GM23248 (cell line): ENCODE measurements around the gene HTATIP2. TPM values are rescaled to one million over a fixed set of nuclear protein-coding genes. Genes with fewer than 3 reads are reported as not detected.

Experiments used
- DNase-seq: peaks from one replicate; pipeline ENCODE4 v3.0.0-alpha.2; 2015
- H2AFZ ChIP-seq: fragments of 200-600 bp; sonication (generic); 2 replicates; pipeline ENCODE4 v1.6.1; 2016; ENCODE audit warnings: antibody characterized with exemption
- H3F3A ChIP-seq: fragments of 200-600 bp; sonication (generic); 2 replicates; pipeline ENCODE4 v1.6.1; 2016; ENCODE audit warnings: mild to moderate bottlenecking, antibody characterized with exemption, mixed run types; ENCODE audit not compliant: insufficient read depth
- H3K27ac ChIP-seq: fragments of 200-600 bp; sonication (generic); 2 replicates; pipeline ENCODE4 v1.5.1; 2016; ENCODE audit warnings: mild to moderate bottlenecking
- H3K27me3 ChIP-seq: fragments of 200-600 bp; sonication (generic); replicated peaks from 2 replicates; pipeline ENCODE4 v1.6.1; 2016; ENCODE audit warnings: mild to moderate bottlenecking; ENCODE audit not compliant: insufficient read depth
- H3K36me3 ChIP-seq: fragments of 200-600 bp; sonication (generic); 2 replicates; pipeline ENCODE4 v1.6.1; 2016; ENCODE audit warnings: low read depth, mild to moderate bottlenecking
- H3K4me1 ChIP-seq: fragments of 200-600 bp; sonication (generic); 2 replicates; pipeline ENCODE4 v1.6.1; 2016; ENCODE audit warnings: mild to moderate bottlenecking; ENCODE audit not compliant: insufficient read depth
- H3K4me2 ChIP-seq: fragments of 200-600 bp; sonication (generic); one replicate; pipeline ENCODE4 v1.6.1; 2016; ENCODE audit warnings: mild to moderate bottlenecking; ENCODE audit not compliant: unreplicated experiment
- H3K4me3 ChIP-seq: fragments of 200-600 bp; sonication (generic); 2 replicates; pipeline ENCODE4 v1.5.1; 2016; ENCODE audit warnings: mild to moderate bottlenecking
- H3K79me2 ChIP-seq: fragments of 200-600 bp; sonication (generic); 2 replicates; pipeline ENCODE4 v1.6.1; 2016; ENCODE audit warnings: mild to moderate bottlenecking; ENCODE audit not compliant: insufficient read depth
- H3K9ac ChIP-seq: fragments of 200-600 bp; sonication (generic); 2 replicates; pipeline ENCODE4 v1.6.1; 2016; ENCODE audit warnings: mild to moderate bottlenecking
- H3K9me2 ChIP-seq: fragments of 200-600 bp; sonication (generic); 2 replicates; pipeline ENCODE4 v1.6.1; 2016; ENCODE audit warnings: mixed run types, mild to moderate bottlenecking, moderate library complexity; ENCODE audit not compliant: insufficient read depth
- H3K9me3 ChIP-seq: fragments of 200-600 bp; sonication (generic); one replicate; pipeline ENCODE4 v1.6.1; 2017; ENCODE audit warnings: low read depth
- H4K20me1 ChIP-seq: fragments of 200-600 bp; sonication (generic); 2 replicates; pipeline ENCODE4 v1.6.0; 2016; ENCODE audit not compliant: insufficient read depth
- EZH2 ChIP-seq: fragments of 200-600 bp; sonication (generic); IDR thresholded peaks from 2 replicates; pipeline ENCODE4 v1.6.1; 2018; ENCODE audit warnings: antibody characterized with exemption, mild to moderate bottlenecking; ENCODE audit not compliant: insufficient read depth, poor library complexity, severe bottlenecking
- EZH2phosphoT487 ChIP-seq: fragments of 200-600 bp; sonication (generic); IDR thresholded peaks from 2 replicates; pipeline ENCODE4 v1.6.1; 2018; ENCODE audit warnings: antibody characterized with exemption, moderate library complexity, mild to moderate bottlenecking, low read depth; ENCODE audit not compliant: insufficient read depth
- WGBS, 2 experiments: methylation state at CpG; one replicate each; pipeline ENCODE4 v1.1.6; 2015 to 2017; ENCODE audit warnings: low lambda C conversion rate in 2 of 2, low coverage in 1 of 2; ENCODE audit errors: missing lambda C conversion rate in 2 of 2; 5-methylcytosine and 5-hydroxymethylcytosine counted together
- in situ Hi-C: fragments of 300-500 bp; cut with MboI; formaldehyde crosslinking; loops from 2 replicates; pipeline ENCODE4 v1.15.0; 2020
- polyA plus RNA-seq: library from polyadenylated mRNA; unstranded; fragments of >200 nt; fragmentation: Nextera tagmentation; extraction: Ambion mirVana; gene quantifications from 2 replicates; pipeline ENCODE4 v1.2.1, GENCODE V29; 2016
- total RNA-seq: library from RNA; depleted of rRNA; stranded (reverse); fragments of >200 nt; shearing (Covaris generic); gene quantifications from 2 replicates; pipeline ENCODE4 v1.2.3, GENCODE V29; 2014

Gene HTATIP2
- total and polyA plus RNA-seq, 2 experiments from 2014 or later: 23.2 to 30.7 TPM

GRCh38 chr11:20403059-20403458 lies 39.5 kb downstream of the HTATIP2 start:
- H3K27ac ChIP-seq: no peak overlapping the region
- 95 to 97% methylated on average over 1 of the region's 1 CpG for WGBS, 2 experiments
- H3K9ac ChIP-seq: no peak overlapping the region
- H3K36me3 ChIP-seq: peaks cover 17% of the 10 kb centered on the region
- H3K79me2 ChIP-seq: no peaks in the 10 kb centered on the region
- no peaks in the 10 kb centered on the region for H3K9me3 ChIP-seq
- no peak overlapping the region for H3K4me2 ChIP-seq
- H2AFZ ChIP-seq: no peak overlapping the region
- H3K9me2 ChIP-seq: no peaks in the 10 kb centered on the region
- no peak overlapping the region for H3K4me3 ChIP-seq
- TF ChIP-seq EZH2 (no peak), EZH2phosphoT487 (no peak)
- H3K4me1 ChIP-seq: no peaks in the 10 kb centered on the region
- H3K27me3 ChIP-seq: no peaks in the 10 kb centered on the region
- DNase-seq: no peak
- no peaks in the 10 kb centered on the region for H4K20me1 ChIP-seq
- in situ Hi-C loops: no loop called here
- H3F3A ChIP-seq: no peaks in the 10 kb centered on the region

DNA sequence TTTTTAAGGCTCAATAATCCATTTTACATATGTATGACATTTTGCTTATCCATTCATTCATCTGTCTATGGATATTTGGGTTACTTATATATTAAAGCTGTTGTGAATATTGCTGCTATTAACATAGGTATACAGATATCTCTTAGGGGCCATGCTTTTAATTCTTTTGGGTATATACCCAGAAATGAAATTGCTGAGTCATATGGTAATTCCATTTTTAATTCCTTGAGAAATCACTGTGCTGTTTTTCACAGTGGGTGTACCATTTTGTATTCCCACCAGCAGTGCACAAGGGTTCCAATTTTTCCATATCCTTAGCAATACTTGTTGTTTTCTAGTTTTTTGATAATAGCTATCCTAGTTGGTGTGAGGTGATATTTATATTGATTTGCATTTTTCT lies 43.0 kb downstream of the HTATIP2 start:
- no peaks in the 10 kb centered on the region for H3K9me3 ChIP-seq
- H3K9me2 ChIP-seq: no peaks in the 10 kb centered on the region
- H3K4me1 ChIP-seq: no peaks in the 10 kb centered on the region
- no peak overlapping the region for H3K9ac ChIP-seq
- H3K27me3 ChIP-seq: no peaks in the 10 kb centered on the region
- TF ChIP-seq EZH2 (no peak), EZH2phosphoT487 (no peak)
- H3K36me3 ChIP-seq: peaks cover 17% of the 10 kb centered on the region
- H2AFZ ChIP-seq: no peak overlapping the region
- in situ Hi-C loops: no loop called here
- H3F3A ChIP-seq: no peaks in the 10 kb centered on the region
- no peaks in the 10 kb centered on the region for H4K20me1 ChIP-seq
- no peak overlapping the region for H3K4me2 ChIP-seq
- H3K4me3 ChIP-seq: no peak overlapping the region
- DNase-seq: no peak
- H3K27ac ChIP-seq: no peak overlapping the region
- H3K79me2 ChIP-seq: no peaks in the 10 kb centered on the region

DNA sequence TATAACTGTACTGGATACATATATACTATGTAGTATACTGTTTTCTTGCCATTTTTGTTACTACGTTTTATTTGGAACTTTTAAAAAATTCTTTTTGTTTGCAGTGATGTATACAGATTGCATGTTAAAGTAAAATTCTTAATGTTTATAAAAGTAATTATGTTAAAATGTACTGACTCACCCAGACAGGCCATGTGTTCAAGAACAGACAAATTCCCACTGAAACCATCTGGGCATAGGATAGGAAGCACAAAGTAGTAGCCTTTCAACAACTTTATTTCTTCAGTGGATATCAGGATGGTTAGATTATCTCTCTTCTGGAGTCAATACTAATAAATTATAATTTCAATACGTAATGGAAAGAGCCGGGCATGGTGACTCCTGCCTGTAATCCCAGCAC lies 43.8 kb downstream of the HTATIP2 start:
- Histone ChIP-seq H3K9ac (no peak overlapping the region), H3K9me2 (no peaks in the 10 kb centered on the region), H3K27me3 (no peaks in the 10 kb centered on the region), H3F3A (no peaks in the 10 kb centered on the region), H3K4me3 (no peak overlapping the region), H3K36me3 (peaks cover 14% of the 10 kb centered on the region), H3K4me2 (no peak overlapping the region), H3K4me1 (no peaks in the 10 kb centered on the region), H4K20me1 (no peaks in the 10 kb centered on the region), H3K27ac (no peak overlapping the region), H3K79me2 (no peaks in the 10 kb centered on the region), H3K9me3 (no peaks in the 10 kb centered on the region), H2AFZ (no peak overlapping the region)
- DNase-seq: no peak
- TF ChIP-seq EZH2phosphoT487: no peak
- TF ChIP-seq EZH2: no peak
- in situ Hi-C loops: no loop called here
- WGBS, 2 experiments: 81 to 83% methylated on average over 3 of the region's 3 CpGs

GRCh38 chr11:20415432-20415831 lies 51.9 kb downstream of the HTATIP2 start:
- DNase-seq: no peak
- in situ Hi-C loops: no loop called here
- H3K4me2 ChIP-seq: no peak overlapping the region
- no peak overlapping the region for H3K4me3 ChIP-seq
- H2AFZ ChIP-seq: no peak overlapping the region
- no peaks in the 10 kb centered on the region for H3K79me2 ChIP-seq
- no peaks in the 10 kb centered on the region for H3K27me3 ChIP-seq
- no peaks in the 10 kb centered on the region for H3F3A ChIP-seq
- H4K20me1 ChIP-seq: no peaks in the 10 kb centered on the region
- H3K4me1 ChIP-seq: no peaks in the 10 kb centered on the region
- H3K36me3 ChIP-seq: no peaks in the 10 kb centered on the region; the same call in 1 of the 2 replicates
- no peaks in the 10 kb centered on the region for H3K9me2 ChIP-seq
- H3K9ac ChIP-seq: no peak overlapping the region
- H3K9me3 ChIP-seq: no peaks in the 10 kb centered on the region
- no peak for TF ChIP-seq EZH2phosphoT487
- no peak for TF ChIP-seq EZH2
- no peak overlapping the region for H3K27ac ChIP-seq

- H2AFZ ChIP-seq: no peak overlapping the region
- H3K9ac ChIP-seq: no peak overlapping the region
- H3F3A ChIP-seq: no peaks in the 10 kb centered on the region
- H3K9me3 ChIP-seq: no peaks in the 10 kb centered on the region
- 80 to 87% methylated on average over 2 of the region's 2 CpGs for WGBS, 2 experiments
- H3K9me2 ChIP-seq: no peaks in the 10 kb centered on the region
- no peak for TF ChIP-seq EZH2
- TF ChIP-seq EZH2phosphoT487: no peak
- no peaks in the 10 kb centered on the region for H3K27me3 ChIP-seq
- in situ Hi-C loops: no loop called here
- H4K20me1 ChIP-seq: no peaks in the 10 kb centered on the region
- no peak overlapping the region for H3K27ac ChIP-seq
- H3K4me2 ChIP-seq: no peak overlapping the region
- no peak overlapping the region for H3K4me3 ChIP-seq
- no peak for DNase-seq
- no peaks in the 10 kb centered on the region for H3K79me2 ChIP-seq
- H3K36me3 ChIP-seq: no peaks in the 10 kb centered on the region; the same call in 1 of the 2 replicates
- H3K4me1 ChIP-seq: no peaks in the 10 kb centered on the region
These were observed 54.3 kb downstream of the HTATIP2 start for GRCh38 chr11:20417771-20418170.
